Embryonic facial prominence (tissue), 1 donor: ENCODE results near the gene RNF130.

Experiments
- DNase-seq: peaks from one replicate; pipeline ENCODE4 v3.0.0-alpha.2; 2016; ENCODE audit errors: extremely low spot score

The RNF130 gene

GRCh38 chr5:179915406-179915935, 156.1 kb downstream of the RNF130 start:
- DNase-seq = no peak

GRCh38 chr5:179914032-179914755, 157.4 kb downstream of the RNF130 start:
- DNase-seq = no peak

GRCh38 chr5:179913461-179913860, 158.1 kb downstream of the RNF130 start:
- DNase-seq = no peak

GRCh38 chr5:179912951-179913350, 158.6 kb downstream of the RNF130 start:
- DNase-seq = no peak

GRCh38 chr5:179912386-179912785, 159.2 kb downstream of the RNF130 start:
- DNase-seq = no peak

- DNase-seq = no peak
These were observed 162.3 kb downstream of the RNF130 start for GRCh38 chr5:179909224-179909623.

GRCh38 chr5:179908528-179908927, 163.0 kb downstream of the RNF130 start:
- no peak for DNase-seq

GRCh38 chr5:179907556-179908324, 163.8 kb downstream of the RNF130 start, which contains the start of gene TBC1D9B:
TSS of gene TBC1D9B (minus strand) at chr5:179907897. CDS start at chr5:179907821, 76 bp downstream.
- DNase-seq = peak; percentile 19

- DNase-seq = no peak
These were observed 164.6 kb downstream of the RNF130 start for GRCh38 chr5:179906795-179907555.

- no peak for DNase-seq
These were observed 165.2 kb downstream of the RNF130 start for GRCh38 chr5:179906294-179906794.

GRCh38 chr5:179905161-179905560, 166.4 kb downstream of the RNF130 start:
- DNase-seq = no peak
